ENCODE data around the gene ATXN3L. TPM values are rescaled to one million over a fixed set of nuclear protein-coding genes. Genes with fewer than 3 reads are reported as not detected.

The ATXN3L gene
- total RNA-seq, 4 donors from 2014 or later, result not detected

- H3K4me1 ChIP-seq, result no peaks in the 10 kb centered on the region
- in situ Hi-C loops (cut with MboI; ENCODE audit: low sequenced_read_pairs in 4 of 4), result no loop called here
- DNase-seq, result no peak
- H3K36me3 ChIP-seq, result no peaks in the 10 kb centered on the region
- TF ChIP-seq POLR2A (IDR thresholded peaks at IDR 0.05), result no peak
- TF ChIP-seq, protein P1, sequence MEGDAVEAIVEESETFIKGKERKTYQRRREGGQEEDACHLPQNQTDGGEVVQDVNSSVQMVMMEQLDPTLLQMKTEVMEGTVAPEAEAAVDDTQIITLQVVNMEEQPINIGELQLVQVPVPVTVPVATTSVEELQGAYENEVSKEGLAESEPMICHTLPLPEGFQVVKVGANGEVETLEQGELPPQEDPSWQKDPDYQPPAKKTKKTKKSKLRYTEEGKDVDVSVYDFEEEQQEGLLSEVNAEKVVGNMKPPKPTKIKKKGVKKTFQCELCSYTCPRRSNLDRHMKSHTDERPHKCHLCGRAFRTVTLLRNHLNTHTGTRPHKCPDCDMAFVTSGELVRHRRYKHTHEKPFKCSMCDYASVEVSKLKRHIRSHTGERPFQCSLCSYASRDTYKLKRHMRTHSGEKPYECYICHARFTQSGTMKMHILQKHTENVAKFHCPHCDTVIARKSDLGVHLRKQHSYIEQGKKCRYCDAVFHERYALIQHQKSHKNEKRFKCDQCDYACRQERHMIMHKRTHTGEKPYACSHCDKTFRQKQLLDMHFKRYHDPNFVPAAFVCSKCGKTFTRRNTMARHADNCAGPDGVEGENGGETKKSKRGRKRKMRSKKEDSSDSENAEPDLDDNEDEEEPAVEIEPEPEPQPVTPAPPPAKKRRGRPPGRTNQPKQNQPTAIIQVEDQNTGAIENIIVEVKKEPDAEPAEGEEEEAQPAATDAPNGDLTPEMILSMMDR (IDR thresholded peaks at IDR 0.05 in 4 of 5, conservative IDR thresholded peaks at IDR 0.05 in 1 of 5), result no peak
- H3K9me3 ChIP-seq, result no peaks in the 10 kb centered on the region
- no peak for ATAC-seq
- intact Hi-C loops (cut with DNase I; ENCODE audit: low total_unique reads), result no loop called here
- no peak overlapping the region for H3K4me3 ChIP-seq
- no peaks in the 10 kb centered on the region for H3K27me3 ChIP-seq
- no peak overlapping the region for H3K27ac ChIP-seq
These were observed 34.6 kb downstream of the ATXN3L start for GRCh38 chrX:13285229-13285628.

DNA sequence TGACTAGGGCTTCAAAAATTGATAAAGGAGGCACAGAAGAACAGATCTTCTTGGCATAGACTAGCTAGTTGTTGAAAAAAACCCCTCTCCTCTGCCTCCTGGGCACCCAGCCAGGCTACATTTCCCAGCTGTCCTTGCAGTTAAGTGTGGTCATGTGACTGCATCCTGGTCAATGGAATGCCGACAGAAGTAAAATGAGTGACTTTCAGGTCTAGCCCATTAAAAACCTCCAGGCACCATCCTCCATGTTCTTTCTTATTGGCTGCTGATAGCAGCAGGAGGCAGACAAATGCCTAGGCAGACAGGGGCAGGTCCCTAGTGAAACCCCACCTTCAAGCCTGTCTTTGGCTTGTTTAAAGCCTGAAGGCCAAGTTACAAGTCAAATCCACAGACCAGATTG lies 35.3 kb downstream of the ATXN3L start:
- in situ Hi-C loops (cut with MboI; ENCODE audit: low sequenced_read_pairs in 4 of 4) (no loop called here), intact Hi-C loops (cut with DNase I; ENCODE audit: low total_unique reads) (no loop called here)
- Histone ChIP-seq H3K9me3 (no peaks in the 10 kb centered on the region), H3K27me3 (no peaks in the 10 kb centered on the region), H3K4me1 (no peaks in the 10 kb centered on the region), H3K27ac (no peak overlapping the region), H3K4me3 (no peak overlapping the region), H3K36me3 (no peaks in the 10 kb centered on the region)
- no peak for TF ChIP-seq POLR2A (IDR thresholded peaks at IDR 0.05)
- TF ChIP-seq, protein P1 (IDR thresholded peaks at IDR 0.05 in 4 of 5, conservative IDR thresholded peaks at IDR 0.05 in 1 of 5), result no peak
- DNase-seq, result no peak
- no peak for ATAC-seq

DNA sequence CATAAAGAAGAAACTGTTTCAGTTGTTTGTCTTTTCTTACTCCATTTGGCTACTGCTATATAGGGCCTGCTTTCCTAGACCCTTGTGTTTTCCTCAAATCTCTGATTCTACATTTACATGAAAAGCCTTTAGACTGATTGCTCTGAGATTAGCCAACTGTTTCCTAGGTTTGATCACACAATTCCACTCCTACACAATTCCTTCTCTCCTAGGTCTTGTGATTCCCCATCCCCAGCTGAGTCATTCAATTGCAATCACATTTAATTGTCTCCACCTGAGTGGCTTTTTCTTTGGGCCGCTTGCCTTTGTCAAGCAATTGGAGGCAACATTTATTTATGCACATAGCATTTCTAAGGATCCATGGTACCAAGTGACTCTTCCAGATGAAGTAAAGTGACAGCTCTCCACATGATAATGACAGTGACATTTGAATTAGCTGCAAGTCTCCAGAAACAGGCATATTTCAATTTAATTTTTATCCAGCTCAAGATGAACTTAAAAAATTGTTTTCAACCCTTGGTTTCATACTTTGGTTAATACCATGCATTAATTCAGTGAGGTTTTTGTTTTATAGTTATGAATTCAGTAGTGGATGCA lies 35.8 kb downstream of the ATXN3L start:
- Histone ChIP-seq H3K27me3 (no peaks in the 10 kb centered on the region), H3K4me3 (no peak overlapping the region), H3K9me3 (no peaks in the 10 kb centered on the region), H3K4me1 (no peaks in the 10 kb centered on the region), H3K27ac (no peak overlapping the region), H3K36me3 (no peaks in the 10 kb centered on the region)
- no peak for ATAC-seq
- in situ Hi-C loops (cut with MboI; ENCODE audit: low sequenced_read_pairs in 4 of 4) (no loop called here), intact Hi-C loops (cut with DNase I; ENCODE audit: low total_unique reads) (no loop called here)
- TF ChIP-seq POLR2A (IDR thresholded peaks at IDR 0.05), result no peak
- TF ChIP-seq, protein P1 (IDR thresholded peaks at IDR 0.05 in 4 of 5, conservative IDR thresholded peaks at IDR 0.05 in 1 of 5), result no peak
- DNase-seq, result no peak

DNA sequence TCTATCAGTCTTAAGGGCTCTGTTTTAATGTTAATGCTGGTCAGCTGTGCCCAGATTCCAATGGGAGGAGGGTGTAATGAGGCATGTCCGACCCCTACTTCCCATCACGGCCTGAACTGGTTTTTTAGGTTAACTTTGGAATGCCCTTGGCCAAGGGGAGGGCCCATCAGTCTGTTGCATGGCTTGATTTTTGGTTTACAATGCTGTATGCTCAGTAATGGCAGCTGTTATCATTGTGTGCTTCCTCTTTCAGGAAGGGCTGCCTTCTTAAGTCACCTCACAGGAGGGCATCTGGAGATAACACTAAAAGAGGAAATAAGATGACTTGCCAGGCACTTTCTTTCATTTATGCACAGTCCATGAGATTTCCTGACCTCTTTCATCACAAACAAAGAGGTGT lies 36.3 kb downstream of the ATXN3L start:
- ATAC-seq, result no peak
- Histone ChIP-seq H3K9me3 (no peaks in the 10 kb centered on the region), H3K27me3 (no peaks in the 10 kb centered on the region), H3K36me3 (no peaks in the 10 kb centered on the region), H3K4me3 (no peak overlapping the region), H3K4me1 (no peaks in the 10 kb centered on the region), H3K27ac (no peak overlapping the region)
- intact Hi-C loops (cut with DNase I; ENCODE audit: low total_unique reads) (no loop called here), in situ Hi-C loops (cut with MboI; ENCODE audit: low sequenced_read_pairs in 4 of 4) (no loop called here)
- TF ChIP-seq, protein P1 (IDR thresholded peaks at IDR 0.05 in 4 of 5, conservative IDR thresholded peaks at IDR 0.05 in 1 of 5), result no peak
- TF ChIP-seq POLR2A (IDR thresholded peaks at IDR 0.05), result no peak
- no peak for DNase-seq

DNA sequence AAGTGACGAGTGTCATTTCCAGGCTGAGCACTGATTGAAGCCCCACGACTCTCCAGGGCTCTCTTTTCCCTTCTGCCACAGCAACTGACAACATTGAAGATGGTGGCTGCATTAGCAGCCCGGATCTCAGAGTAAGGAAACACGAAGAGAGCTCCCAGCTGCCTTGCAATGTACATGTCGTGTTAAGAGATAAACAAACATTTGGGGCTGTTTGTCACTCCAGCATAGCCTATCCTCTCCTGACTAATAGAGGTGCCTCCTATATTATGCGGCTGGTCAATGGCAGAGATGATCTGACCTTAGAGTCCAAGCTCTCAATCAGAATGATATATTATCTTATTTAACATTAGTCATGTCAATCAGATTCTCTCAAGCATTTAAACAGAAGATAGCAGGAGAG lies 38.6 kb downstream of the ATXN3L start:
- Histone ChIP-seq H3K27me3 (no peaks in the 10 kb centered on the region), H3K9me3 (no peaks in the 10 kb centered on the region), H3K4me3 (no peak overlapping the region), H3K36me3 (no peaks in the 10 kb centered on the region), H3K4me1 (no peaks in the 10 kb centered on the region), H3K27ac (no peak overlapping the region)
- no peak for TF ChIP-seq POLR2A (IDR thresholded peaks at IDR 0.05)
- TF ChIP-seq, protein P1 (IDR thresholded peaks at IDR 0.05 in 4 of 5, conservative IDR thresholded peaks at IDR 0.05 in 1 of 5), result no peak
- intact Hi-C loops (cut with DNase I; ENCODE audit: low total_unique reads), result no loop called here
- ATAC-seq (no peak), DNase-seq (no peak)
- in situ Hi-C loops (cut with MboI; ENCODE audit: low sequenced_read_pairs in 4 of 4), result no loop called here

All from gastrocnemius medialis (tissue), 4 donors.